ENCODE results near the gene FAM124B. TPM values are rescaled to one million over a fixed set of nuclear protein-coding genes. Genes with fewer than 3 reads are reported as not detected.

Gene FAM124B, protein sequence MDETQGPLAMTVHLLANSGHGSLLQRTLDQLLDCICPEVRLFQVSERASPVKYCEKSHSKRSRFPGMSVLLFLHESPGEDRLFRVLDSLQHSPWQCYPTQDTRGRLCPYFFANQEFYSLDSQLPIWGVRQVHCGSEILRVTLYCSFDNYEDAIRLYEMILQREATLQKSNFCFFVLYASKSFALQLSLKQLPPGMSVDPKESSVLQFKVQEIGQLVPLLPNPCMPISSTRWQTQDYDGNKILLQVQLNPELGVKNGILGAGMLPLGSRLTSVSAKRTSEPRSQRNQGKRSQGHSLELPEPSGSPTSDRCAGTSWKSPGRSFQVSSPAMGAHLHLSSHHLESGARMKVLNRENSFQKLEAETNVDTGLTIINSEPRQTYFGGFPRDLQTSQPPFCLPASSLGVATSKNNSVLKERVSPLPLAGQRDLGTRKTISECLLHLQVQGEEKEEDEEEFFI
- total RNA-seq (under 1 TPM in 5 of 6 donors, not detected in 1; 0.09 to 0.78 (median 0.42) TPM), polyA plus RNA-seq (under 1 TPM; 0.15 to 0.26 TPM)

DNA sequence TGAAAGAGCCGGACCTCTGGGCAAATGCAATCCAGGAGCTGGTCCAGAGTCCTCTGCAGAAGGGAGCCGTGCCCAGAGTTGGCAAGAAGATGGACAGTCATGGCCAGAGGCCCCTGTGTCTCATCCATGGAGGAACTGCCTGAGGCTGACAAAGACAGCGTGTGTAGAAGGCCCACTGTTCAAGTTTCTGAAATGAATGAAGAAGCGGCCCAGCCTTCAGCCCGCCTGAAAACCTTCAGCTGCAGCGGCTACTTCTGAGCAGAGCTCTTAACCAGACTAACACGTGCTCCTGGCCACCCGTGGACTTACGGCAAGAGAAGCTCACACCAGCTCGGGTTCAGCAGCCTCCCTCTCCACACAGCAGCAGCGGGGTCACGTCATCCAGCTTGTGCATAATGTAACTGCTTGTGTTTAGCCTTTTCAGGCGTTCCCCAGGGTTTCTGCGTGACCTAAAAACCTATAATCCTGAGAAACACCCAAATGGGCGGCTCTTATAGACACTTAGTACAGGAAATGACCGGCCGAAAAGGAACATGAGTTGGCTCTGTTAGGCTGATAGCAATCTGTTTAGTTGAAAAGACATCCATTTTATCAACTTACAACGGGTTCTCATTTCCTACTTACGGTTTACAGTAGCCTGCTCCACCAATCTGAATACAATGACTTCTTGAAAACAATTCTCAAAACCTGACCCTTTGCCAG lies at the start of gene FAM124B:
TSS of gene FAM124B (minus strand) at position 467 of the 702 bp plus-strand sequence. CDS start at position 128, 339 bp downstream.
- WGBS, 2 donors: 59 to 62% methylated on average over 19 of the region's 19 CpGs

DNA sequence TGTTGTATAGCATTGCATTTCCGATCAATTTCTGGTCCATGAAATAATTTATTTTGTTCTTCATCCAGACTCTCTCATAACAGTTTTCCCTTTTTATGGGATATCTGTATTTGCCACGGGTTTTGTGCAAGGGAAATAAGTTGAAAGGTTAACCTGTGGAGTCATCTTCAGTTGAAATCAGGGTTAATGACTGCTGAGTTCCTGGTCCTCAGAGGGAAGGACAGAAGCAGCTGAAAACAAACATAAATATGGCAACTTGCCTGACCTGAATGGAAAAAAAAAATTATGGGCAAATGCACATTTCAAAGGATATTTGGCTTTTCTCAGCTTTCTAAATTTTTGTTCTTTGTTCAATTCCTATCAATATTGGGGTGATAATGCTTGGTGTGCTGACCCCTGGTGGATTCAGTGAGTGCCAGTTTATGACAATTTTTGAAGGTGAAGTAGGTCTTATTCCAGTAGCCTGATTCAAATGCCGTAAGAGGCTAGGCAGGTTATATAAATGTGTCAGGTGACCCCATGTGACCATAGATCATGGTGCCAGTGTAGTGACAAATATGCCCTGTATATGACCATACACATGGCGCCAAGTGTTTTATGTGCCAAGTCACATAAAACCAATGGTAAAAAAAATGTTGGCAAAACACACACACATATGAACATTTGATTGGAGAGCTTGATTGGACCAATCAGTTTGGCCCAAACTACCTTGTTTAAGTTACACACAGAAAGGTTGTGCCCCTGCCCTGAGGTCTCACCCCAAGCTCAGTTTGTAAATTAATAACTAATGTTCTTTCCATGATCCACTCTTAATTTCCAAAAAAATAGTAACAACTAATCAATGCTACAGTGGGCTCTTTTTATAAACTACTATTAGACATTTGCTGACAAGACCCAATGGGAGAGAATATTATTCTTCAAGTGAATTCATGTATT lies 47.6 kb upstream of the FAM124B start:
- no peaks in the 10 kb centered on the region for H3K36me3 ChIP-seq
- H3K4me1 ChIP-seq: peaks cover 0 to 4% (median 3%) of the 10 kb centered on the region in 3 donors
- no peak for FAIRE-seq
- H3K4me3 ChIP-seq: no peak overlapping the region
- ATAC-seq: peak; percentile 69 to 91 (median 81)
- intact Hi-C loops (cut with DNase I): no loop called here
- peak in 1 of 6 donors; percentile 29 for DNase-seq
- WGBS, 2 donors: 33 to 38% methylated on average over 4 of the region's 4 CpGs
- no peaks in the 10 kb centered on the region for H3K9me3 ChIP-seq
- no peaks in the 10 kb centered on the region for H3K27me3 ChIP-seq
- TF ChIP-seq, protein P1, sequence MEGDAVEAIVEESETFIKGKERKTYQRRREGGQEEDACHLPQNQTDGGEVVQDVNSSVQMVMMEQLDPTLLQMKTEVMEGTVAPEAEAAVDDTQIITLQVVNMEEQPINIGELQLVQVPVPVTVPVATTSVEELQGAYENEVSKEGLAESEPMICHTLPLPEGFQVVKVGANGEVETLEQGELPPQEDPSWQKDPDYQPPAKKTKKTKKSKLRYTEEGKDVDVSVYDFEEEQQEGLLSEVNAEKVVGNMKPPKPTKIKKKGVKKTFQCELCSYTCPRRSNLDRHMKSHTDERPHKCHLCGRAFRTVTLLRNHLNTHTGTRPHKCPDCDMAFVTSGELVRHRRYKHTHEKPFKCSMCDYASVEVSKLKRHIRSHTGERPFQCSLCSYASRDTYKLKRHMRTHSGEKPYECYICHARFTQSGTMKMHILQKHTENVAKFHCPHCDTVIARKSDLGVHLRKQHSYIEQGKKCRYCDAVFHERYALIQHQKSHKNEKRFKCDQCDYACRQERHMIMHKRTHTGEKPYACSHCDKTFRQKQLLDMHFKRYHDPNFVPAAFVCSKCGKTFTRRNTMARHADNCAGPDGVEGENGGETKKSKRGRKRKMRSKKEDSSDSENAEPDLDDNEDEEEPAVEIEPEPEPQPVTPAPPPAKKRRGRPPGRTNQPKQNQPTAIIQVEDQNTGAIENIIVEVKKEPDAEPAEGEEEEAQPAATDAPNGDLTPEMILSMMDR (IDR thresholded peaks at IDR 0.05): peak in 3 of 4 donors; percentile 32 to 37 (median 32)
- H3K27ac ChIP-seq: no peak overlapping the region

More for the DNA sequence above, at the start of gene FAM124B:
- TF ChIP-seq, protein P1 (IDR thresholded peaks at IDR 0.05): no peak
- Histone ChIP-seq H3K9me3 (no peaks in the 10 kb centered on the region), H3K27me3 (no peaks in the 10 kb centered on the region), H3K4me1 (no peaks in the 10 kb centered on the region), H3K36me3 (no peaks in the 10 kb centered on the region), H3K27ac (no peak within 1 kb of the TSS), H3K4me3 (peak within 1 kb of the TSS in 2 of 4 donors; percentile 1 to 28)
- peak in 1 of 6 donors; percentile 38 for DNase-seq
- intact Hi-C loops (cut with DNase I): no loop called here
- peak; percentile 13 to 83 (median 62) for ATAC-seq
- no peak for FAIRE-seq

DNA sequence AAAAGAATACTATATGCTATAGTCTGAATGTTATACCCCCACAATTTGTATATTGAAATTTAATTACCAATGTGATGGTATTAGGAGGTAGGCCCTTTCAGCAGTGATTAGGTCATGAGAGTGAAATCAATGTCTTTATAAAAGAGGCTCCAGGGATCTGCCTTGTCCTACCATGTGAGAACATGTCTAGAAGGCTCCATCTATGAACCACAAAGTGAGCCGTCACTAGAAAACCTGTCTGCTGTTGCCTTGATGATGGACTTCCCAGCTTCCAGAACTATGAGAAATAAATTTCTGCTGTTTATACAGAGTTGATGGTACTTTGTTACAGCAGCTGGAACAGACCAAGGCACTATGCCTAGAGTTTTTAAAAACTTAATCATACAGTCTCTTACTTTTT lies 46.3 kb upstream of the FAM124B start:
- no peak for FAIRE-seq
- H3K9me3 ChIP-seq: no peaks in the 10 kb centered on the region
- 93 to 94% methylated on average over 1 of the region's 1 CpG for WGBS, 2 donors
- H3K4me3 ChIP-seq: no peak overlapping the region
- H3K27me3 ChIP-seq: no peaks in the 10 kb centered on the region
- TF ChIP-seq, protein P1 (IDR thresholded peaks at IDR 0.05): no peak
- H3K36me3 ChIP-seq: no peaks in the 10 kb centered on the region
- intact Hi-C loops (cut with DNase I): no loop called here
- ATAC-seq: no peak
- DNase-seq: no peak
- H3K27ac ChIP-seq: no peak overlapping the region
- peaks cover 0 to 4% (median 3%) of the 10 kb centered on the region in 3 donors for H3K4me1 ChIP-seq

DNA sequence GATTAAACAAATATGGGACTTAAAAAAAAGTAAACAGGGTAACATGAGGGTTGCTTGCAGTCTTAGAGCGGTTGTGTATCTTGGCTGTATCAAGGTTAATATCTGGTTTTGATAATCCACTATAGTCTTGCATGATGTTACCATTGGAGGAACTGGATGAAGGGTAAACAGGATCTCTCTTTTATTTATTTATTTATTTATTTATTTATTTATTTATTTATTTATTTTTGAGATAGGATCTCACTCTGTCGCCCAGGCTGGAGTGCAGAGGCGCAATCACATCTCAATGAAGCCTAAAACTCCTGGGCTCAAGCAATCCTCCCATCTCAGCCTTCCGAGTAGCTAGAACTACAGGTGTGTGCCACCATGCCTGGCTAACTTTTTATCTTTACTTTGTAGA lies 42.9 kb upstream of the FAM124B start:
- FAIRE-seq (no peak), DNase-seq (no peak), ATAC-seq (no peak)
- Histone ChIP-seq H3K4me1 (peaks cover 0 to 4% (median 3%) of the 10 kb centered on the region in 3 donors), H3K27ac (no peak overlapping the region), H3K36me3 (no peaks in the 10 kb centered on the region), H3K9me3 (no peaks in the 10 kb centered on the region), H3K27me3 (no peaks in the 10 kb centered on the region), H3K4me3 (no peak overlapping the region)
- TF ChIP-seq, protein P1 (IDR thresholded peaks at IDR 0.05): no peak
- 91 to 93% methylated on average over 4 of the region's 4 CpGs for WGBS, 2 donors
- intact Hi-C loops (cut with DNase I): no loop called here

Measured in pancreas (tissue), 10 donors.